ENCODE measurements around the gene FUCA2. TPM values are rescaled to one million over a fixed set of nuclear protein-coding genes. Genes with fewer than 3 reads are reported as not detected.

Gene FUCA2
- total RNA-seq, 4 donors from 2014 or later, result 17.6 to 27.5 (median 25.8) TPM

GRCh38 chr6:143529095-143529494, 17.6 kb upstream of the FUCA2 start:
- no peaks in the 10 kb centered on the region for H3K27me3 ChIP-seq
- DNase-seq (ENCODE audit: extremely low spot score), result no peak
- intact Hi-C loops (cut with DNase I), result no loop called here
- H3K4me1 ChIP-seq, result no peaks in the 10 kb centered on the region
- no peak overlapping the region for H3K27ac ChIP-seq (replicated peaks in 1 of 4)
- WGBS, result 64% methylated on average over 2 of the region's 2 CpGs
- no peaks in the 10 kb centered on the region for H3K9me3 ChIP-seq
- no peak overlapping the region for H3K4me3 ChIP-seq
- TF ChIP-seq POLR2AphosphoS5 (IDR thresholded peaks at IDR 0.05), result no peak
- TF ChIP-seq POLR2A (IDR thresholded peaks at IDR 0.05; ENCODE audit: low read depth), result no peak
- TF ChIP-seq EP300 (IDR thresholded peaks at IDR 0.05), result no peak
- no peak for TF ChIP-seq CTCF (IDR thresholded peaks at IDR 0.05)
- H3K36me3 ChIP-seq, result no peaks in the 10 kb centered on the region

GRCh38 chr6:143528164-143528811, 16.8 kb upstream of the FUCA2 start:
- DNase-seq (ENCODE audit: extremely low spot score), result no peak
- Histone ChIP-seq H3K27ac (replicated peaks in 1 of 4) (no peak overlapping the region), H3K4me3 (no peak overlapping the region), H3K4me1 (no peaks in the 10 kb centered on the region), H3K9me3 (no peaks in the 10 kb centered on the region), H3K36me3 (no peaks in the 10 kb centered on the region), H3K27me3 (no peaks in the 10 kb centered on the region)
- intact Hi-C loops (cut with DNase I), result no loop called here
- TF ChIP-seq EP300 (IDR thresholded peaks at IDR 0.05) (no peak), POLR2A (IDR thresholded peaks at IDR 0.05; ENCODE audit: low read depth) (no peak), POLR2AphosphoS5 (IDR thresholded peaks at IDR 0.05) (no peak), CTCF (IDR thresholded peaks at IDR 0.05) (no peak)
- 86% methylated on average over 7 of the region's 7 CpGs for WGBS

- intact Hi-C loops (cut with DNase I), result no loop called here
- Histone ChIP-seq H3K27me3 (no peaks in the 10 kb centered on the region), H3K27ac (replicated peaks in 1 of 4) (no peak overlapping the region), H3K9me3 (no peaks in the 10 kb centered on the region), H3K36me3 (no peaks in the 10 kb centered on the region), H3K4me3 (no peak overlapping the region), H3K4me1 (no peaks in the 10 kb centered on the region)
- 86% methylated on average over 1 of the region's 1 CpG for WGBS
- no peak for TF ChIP-seq POLR2A (IDR thresholded peaks at IDR 0.05; ENCODE audit: low read depth)
- TF ChIP-seq EP300 (IDR thresholded peaks at IDR 0.05), result no peak
- no peak for TF ChIP-seq CTCF (IDR thresholded peaks at IDR 0.05)
- no peak for TF ChIP-seq POLR2AphosphoS5 (IDR thresholded peaks at IDR 0.05)
- no peak for DNase-seq (ENCODE audit: extremely low spot score)
These were observed 16.2 kb upstream of the FUCA2 start for GRCh38 chr6:143527677-143528076.

GRCh38 chr6:143525356-143525755, 13.8 kb upstream of the FUCA2 start:
- Histone ChIP-seq H3K4me1 (no peaks in the 10 kb centered on the region), H3K36me3 (no peaks in the 10 kb centered on the region), H3K27ac (replicated peaks in 1 of 4) (no peak overlapping the region), H3K27me3 (no peaks in the 10 kb centered on the region), H3K4me3 (no peak overlapping the region), H3K9me3 (no peaks in the 10 kb centered on the region)
- DNase-seq (ENCODE audit: extremely low spot score), result no peak
- TF ChIP-seq POLR2AphosphoS5 (IDR thresholded peaks at IDR 0.05) (no peak), POLR2A (IDR thresholded peaks at IDR 0.05; ENCODE audit: low read depth) (no peak), EP300 (IDR thresholded peaks at IDR 0.05) (no peak), CTCF (IDR thresholded peaks at IDR 0.05) (no peak)
- WGBS, result 65% methylated on average over 1 of the region's 1 CpG
- intact Hi-C loops (cut with DNase I), result no loop called here
